ENCODE data around the gene FAM219B.
A peak's percentile ranks its signal among the peaks of the same experiment; 100 is the strongest.
"Not testable (repeated sequence)": the region's sequence is repeated elsewhere in the genome, so short reads cannot be mapped to it uniquely, and the experiment has no call there.

The FAM219B gene

GRCh38 chr15:74902295-74903075 lies 4.2 kb downstream of the FAM219B start:
- DNase-seq, result no peak

GRCh38 chr15:74901612-74902063 lies 5.0 kb downstream of the FAM219B start:
- DNase-seq, result peak; percentile 32

- no peak for DNase-seq
These were observed 9.3 kb downstream of the FAM219B start for GRCh38 chr15:74897300-74897701.

- DNase-seq, result no peak
These were observed 10.3 kb downstream of the FAM219B start for GRCh38 chr15:74896316-74896715.

GRCh38 chr15:74895830-74896229 lies 10.8 kb downstream of the FAM219B start:
- DNase-seq, result no peak

- DNase-seq, result not testable (repeated sequence)
These were observed 12.3 kb downstream of the FAM219B start for GRCh38 chr15:74894383-74894782.

GRCh38 chr15:74893627-74894026 lies 13.0 kb downstream of the FAM219B start:
- no peak for DNase-seq

GRCh38 chr15:74892931-74893330 lies 13.7 kb downstream of the FAM219B start:
- DNase-seq, result no peak

GRCh38 chr15:74892313-74892712 lies 14.3 kb downstream of the FAM219B start:
- no peak for DNase-seq

GRCh38 chr15:74891469-74891868 lies 15.2 kb downstream of the FAM219B start:
- DNase-seq, result no peak

- no peak for DNase-seq
These were observed 16.0 kb downstream of the FAM219B start for GRCh38 chr15:74890665-74890960.

- peak; percentile 81 for DNase-seq
These were observed 16.6 kb downstream of the FAM219B start, which contains the start of gene MPI for GRCh38 chr15:74889883-74890664. Gene MPI (plus strand): TSS chr15:74890042. CDS start chr15:74890074, 32 bp downstream.

- DNase-seq, result no peak
These were observed 17.2 kb downstream of the FAM219B start for GRCh38 chr15:74889390-74889882.

GRCh38 chr15:74888716-74889115 lies 17.9 kb downstream of the FAM219B start:
- DNase-seq, result no peak

GRCh38 chr15:74887537-74888193 lies 19.0 kb downstream of the FAM219B start:
- DNase-seq, result not testable (repeated sequence)

GRCh38 chr15:74885461-74885860 lies 21.2 kb downstream of the FAM219B start:
- no peak for DNase-seq

GRCh38 chr15:74884428-74885223 lies 22.0 kb downstream of the FAM219B start:
- DNase-seq, result no peak

GRCh38 chr15:74882528-74882927 lies 24.1 kb downstream of the FAM219B start:
- DNase-seq, result no peak

GRCh38 chr15:74878273-74878672 lies 28.4 kb downstream of the FAM219B start:
- no peak for DNase-seq

GRCh38 chr15:74873756-74874424 lies 32.8 kb downstream of the FAM219B start:
- DNase-seq, result no peak

GRCh38 chr15:74873036-74873755 lies 33.5 kb downstream of the FAM219B start, which contains the start of gene SCAMP2:
Gene SCAMP2 (minus strand): TSS chr15:74873365. CDS start chr15:74873255, 110 bp downstream.
- peak; percentile 89 for DNase-seq
